ENCODE results near the gene CAND2.
"Not testable (repeated sequence)": the region's sequence is repeated elsewhere in the genome, so short reads cannot be mapped to it uniquely, and the experiment has no call there.

Gene CAND2

DNA sequence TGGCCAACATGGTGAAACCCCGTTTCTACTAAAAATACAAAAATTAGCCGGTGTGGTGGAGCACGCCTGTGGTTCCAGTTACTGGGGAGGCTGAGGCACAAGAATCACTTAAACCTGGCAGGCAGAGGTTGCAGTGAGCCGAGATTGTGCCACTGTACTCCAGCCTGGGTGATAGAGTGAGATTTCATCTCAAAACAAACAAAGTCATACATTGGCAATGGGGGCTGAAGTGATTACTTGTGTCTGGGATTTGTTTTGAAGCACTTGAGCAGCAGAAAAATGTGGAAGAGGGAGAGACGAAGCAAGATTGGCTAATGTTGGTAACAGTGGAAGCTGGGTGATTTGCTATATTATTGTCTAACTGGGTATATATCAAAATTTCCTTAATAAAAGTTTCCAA is 24.0 kb upstream of the CAND2 start:
- DNase-seq, result no peak

DNA sequence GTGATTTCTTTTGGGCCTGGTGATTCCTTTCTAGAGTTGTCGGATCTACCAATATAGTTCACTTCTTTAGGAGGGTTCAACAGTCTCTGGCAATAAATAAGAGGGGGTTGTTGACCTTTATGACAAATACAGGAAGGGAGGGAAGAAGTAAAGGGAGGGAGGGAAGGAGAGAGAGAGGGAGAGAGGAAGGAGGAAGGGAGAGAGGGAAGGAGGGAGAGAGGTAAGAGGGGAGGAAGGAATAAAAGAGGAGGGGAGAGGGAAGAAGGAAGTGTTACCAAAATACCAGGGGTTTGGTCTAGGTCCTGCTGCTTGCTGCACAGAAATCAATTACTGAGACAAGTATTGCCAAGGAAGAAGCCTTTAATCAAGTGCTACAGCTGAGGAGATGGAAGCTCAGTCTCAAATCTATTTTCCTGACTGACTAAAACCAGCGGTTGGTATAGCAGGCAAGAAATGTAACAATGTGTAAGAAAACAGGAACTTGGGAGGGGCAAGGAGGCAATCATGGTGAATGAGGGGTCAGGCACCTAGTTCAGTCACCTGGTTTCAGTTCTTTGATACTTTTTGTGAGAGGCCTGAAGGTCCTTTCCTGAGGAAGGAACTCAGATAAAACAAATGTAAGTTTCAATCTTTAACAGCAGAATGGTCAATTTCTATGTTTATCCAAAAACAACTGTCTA is 23.3 kb upstream of the CAND2 start:
- DNase-seq, result no peak

DNA sequence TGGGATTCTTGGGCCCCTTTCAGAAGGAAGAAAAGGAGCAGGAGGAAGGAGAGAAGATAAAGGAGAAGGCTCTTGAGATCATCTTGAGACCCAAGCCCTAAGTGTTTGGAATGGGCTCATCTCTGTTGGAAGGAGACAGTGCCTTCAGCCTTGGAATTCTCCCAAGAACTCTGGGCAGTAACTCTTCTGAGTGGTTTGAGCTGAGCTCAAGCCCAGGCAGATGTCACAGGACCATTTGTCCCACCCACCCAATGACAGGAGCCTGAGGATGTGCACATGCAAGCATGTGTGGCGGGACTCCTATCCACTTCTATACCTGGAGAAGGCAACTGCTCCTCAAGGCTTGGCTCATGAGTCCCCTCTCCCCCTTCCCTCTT is 22.8 kb upstream of the CAND2 start:
- no peak for DNase-seq

DNA sequence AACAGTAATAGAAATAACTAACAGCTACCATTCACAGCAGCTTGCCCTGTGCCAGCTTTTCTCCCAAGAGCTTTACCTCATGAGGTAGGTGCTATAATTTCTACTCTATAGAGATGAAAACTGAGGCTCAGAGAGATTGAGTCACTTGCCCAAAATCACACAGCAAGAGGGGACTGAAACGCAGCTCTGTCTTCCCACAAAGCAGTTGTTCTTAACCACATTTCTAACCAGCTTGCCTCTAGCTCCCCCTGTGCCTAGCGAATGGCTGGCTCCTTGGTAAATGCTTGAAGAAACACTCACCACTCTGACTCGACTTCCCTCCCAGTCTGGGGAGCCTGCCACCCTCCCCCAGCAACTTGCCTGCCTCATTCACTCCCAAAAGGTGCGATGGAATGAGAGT is 21.9 kb upstream of the CAND2 start:
- DNase-seq, result no peak

DNA sequence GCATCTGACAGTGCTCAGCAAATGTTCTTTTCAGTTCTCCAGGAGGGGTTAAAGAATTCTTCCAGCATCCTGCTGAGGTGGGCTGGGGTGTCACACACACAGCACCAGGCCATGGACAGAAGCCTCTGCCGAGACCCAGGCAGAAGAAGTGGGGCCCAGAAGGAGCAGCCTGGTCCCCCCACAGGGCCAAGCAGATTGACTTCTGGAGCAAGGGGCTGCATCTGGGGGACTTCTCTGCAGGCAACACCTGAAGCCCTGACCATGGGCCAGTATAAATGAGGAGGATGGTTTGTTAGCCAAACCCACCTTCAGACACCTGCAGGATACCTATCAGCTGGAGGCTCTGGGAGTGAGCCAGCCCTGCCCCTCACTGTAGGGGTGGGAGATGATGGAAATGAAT is 21.3 kb upstream of the CAND2 start:
- no peak for DNase-seq

DNA sequence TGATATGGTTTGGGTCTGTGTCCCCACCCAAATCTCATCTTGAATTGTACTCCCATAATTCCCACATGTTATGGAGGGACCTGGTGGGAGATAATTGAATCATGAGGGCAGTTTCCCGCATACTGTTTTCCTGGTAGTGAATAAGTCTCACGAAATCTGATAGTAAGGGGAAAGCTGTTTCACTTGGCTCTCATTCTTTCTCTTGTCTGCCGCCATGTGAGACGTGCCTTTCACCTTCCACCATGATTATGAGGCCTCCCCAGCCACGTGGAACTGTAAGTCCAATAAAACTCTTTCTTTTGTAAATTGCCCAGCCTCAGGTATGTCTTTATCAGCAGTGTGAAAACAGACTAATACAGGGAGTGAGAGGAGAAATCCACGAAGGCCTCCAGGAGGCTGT is 20.5 kb upstream of the CAND2 start:
- DNase-seq, result not testable (repeated sequence)

DNA sequence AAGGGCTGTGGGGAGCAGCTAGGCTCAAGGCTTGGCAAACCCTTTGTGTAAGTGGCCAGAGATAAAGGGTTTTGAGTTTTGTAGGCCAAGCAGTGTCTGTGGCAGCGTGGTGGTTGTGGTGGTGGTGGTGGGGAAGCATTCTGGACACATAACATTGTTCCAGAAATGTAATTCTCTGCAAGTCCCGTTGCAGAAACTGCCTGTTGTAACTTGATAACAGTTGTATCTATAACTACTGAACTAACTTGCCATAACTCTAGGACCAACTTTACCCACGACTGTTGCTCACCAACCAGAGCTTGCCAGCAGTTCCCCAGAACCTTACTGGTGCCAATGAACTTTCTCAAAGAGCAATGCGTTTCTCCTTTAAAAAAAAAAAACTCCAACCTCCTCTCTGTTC is 19.3 kb upstream of the CAND2 start:
- no peak for DNase-seq

DNA sequence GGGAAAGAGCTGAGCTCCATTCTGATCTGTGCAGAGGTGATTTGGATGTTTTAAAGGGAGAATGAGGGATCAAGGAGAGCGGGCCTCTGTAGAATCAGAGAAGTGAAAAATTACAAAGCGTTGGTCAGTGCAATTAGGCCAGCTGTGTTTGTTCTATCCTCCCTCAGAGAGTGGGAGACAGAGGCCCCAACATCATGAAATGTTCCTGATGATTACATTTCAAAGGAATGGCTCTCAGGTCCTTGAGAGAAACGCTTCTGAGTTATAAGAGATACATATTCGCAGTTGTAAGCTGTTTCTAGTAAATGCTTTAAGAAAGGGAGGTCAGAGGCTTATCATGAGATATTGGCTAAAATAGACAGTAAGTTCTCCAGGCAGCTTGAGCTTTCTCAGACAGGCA is 15.7 kb upstream of the CAND2 start:
- DNase-seq, result no peak

DNA sequence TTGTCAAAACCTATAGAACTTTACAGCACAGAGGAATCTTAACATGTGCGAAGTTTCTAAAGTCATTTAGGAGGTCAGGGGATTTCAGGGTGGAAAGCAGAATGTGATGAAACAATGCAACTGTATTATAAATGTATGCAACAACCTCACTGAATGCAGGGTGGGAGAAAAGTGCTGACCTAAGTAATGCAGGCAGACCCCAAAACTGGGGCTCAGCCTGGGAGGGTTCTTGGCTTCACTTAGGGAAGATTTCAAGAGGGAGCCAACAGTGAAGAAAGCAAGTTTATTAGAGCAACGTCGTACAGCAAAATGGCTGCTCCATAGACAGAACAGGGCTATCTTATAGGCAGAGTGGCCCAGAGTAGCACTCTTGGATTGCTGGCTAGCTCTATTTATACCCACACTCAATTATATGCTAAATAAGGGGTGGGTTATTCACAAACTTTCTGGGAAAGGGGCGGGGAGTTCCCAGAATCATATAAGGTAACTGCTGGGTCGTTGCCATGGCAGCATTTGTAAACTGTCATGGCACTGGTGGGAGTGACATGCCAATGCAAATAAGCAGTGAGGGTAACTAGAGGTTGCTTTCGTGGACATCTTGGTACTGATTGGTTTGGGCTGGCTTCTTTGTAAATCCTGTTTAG is 14.2 kb upstream of the CAND2 start:
- no peak for DNase-seq

DNA sequence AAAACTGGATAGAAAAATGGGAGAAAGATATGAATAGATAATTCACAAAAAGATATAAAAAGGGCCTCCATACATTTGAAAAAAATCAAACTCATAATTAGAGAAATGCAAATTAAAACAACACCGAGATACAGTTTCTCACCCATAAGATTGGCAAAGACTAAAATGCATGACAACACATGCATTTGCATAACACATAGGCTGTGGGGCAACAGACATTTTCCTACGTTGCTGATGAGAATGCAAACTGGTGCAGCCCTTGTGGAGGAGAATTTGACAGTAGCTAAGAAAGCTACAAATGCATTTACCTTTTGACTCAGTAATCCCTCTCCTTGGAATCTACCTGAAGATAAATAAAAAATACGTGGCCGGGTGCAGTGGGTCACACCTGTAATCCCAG is 11.4 kb upstream of the CAND2 start:
- DNase-seq, result no peak

DNA sequence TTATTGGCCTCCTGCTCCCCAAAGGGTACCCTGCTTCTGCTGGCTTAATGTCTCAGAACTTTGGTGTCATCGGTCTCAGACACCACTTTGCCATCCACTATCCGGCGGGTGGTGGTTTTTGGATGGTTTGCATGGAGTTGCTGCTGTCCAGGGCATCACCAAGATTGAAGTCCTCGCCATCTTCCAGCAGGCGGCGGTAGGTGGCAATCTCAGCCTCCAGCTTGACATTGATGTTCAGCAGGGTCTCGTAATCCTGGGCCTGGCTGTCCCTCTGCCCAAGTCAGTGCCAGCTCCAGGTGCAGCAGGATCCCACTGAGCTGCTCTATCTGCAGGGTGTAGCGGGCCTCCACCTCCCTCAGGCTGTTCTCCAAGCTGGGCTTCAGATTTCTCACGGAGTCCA is 9.1 kb upstream of the CAND2 start:
- not testable (repeated sequence) for DNase-seq

DNA sequence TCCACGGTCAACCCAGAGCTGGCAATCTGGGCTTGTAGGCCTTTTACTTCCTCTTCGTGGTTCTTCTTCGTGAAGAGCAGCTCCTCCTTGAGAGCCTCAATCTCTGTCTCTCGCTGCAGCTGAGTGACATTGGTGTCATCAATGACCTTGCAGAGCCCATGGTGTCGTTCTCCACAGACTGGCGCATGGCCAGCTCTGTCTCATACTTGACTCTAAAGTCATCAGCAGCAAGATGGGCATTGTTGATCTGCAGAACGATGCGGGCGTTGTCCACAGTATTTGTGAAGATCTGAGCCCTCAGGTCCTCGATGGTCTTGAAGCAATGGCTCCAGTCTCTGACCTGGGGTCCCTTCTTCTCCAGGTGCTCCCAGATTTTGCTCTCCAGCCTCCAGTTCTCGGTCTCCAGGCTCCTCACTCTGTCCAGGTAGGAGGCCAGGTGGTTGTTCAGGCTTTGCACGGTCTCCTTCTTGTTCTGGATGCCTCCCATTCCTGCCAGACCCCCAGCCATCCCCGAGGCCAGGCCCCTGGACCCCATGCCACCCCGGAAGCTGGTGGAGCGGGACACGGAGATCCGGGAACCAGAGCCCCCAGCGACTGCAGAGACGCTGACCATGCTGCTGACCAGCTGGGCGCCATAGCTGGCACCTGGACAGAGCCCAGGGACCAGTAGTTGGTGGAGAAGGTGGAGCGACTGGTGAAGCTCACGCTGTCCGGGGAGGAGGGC is 8.4 kb upstream of the CAND2 start:
- DNase-seq, result not testable (repeated sequence)

DNA sequence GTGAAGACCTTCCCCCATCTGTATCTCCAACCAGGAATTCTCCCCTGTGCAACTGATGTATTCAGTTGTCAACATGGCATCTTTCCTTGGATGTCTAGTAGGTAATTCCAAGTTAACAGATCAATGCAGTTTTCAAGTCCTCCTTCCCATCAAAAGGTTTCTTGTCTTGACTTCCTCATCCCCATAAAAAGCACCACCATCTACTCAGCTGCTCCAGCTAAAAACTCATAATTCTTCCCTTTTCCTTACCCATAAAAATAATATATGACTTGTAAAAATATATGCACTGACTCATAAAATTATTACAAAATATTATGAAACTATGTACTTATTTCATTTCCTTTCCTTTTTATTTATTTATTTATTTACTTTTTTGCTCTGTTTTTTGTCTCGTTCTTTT is 5.0 kb upstream of the CAND2 start:
- DNase-seq, result no peak

DNA sequence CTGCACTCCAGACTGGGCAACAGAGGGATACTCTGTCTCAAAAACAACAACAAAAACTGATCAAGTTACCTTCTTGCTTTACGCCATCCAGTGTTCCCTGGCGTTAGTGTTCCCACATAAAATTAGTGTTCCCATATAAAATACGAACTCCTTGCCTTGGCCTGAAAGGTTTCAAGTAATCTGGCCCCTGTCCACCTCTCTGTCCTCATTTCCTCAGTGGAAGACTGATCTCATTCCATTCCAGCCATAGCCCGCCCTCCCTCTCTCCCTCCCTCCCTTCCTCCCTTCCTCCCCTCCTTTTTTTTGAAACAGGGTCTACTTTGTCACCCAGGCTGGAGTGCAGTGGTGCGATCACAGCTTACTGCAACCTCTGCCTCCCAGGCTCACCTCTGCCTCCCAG is 2.8 kb upstream of the CAND2 start:
- DNase-seq, result no peak

DNA sequence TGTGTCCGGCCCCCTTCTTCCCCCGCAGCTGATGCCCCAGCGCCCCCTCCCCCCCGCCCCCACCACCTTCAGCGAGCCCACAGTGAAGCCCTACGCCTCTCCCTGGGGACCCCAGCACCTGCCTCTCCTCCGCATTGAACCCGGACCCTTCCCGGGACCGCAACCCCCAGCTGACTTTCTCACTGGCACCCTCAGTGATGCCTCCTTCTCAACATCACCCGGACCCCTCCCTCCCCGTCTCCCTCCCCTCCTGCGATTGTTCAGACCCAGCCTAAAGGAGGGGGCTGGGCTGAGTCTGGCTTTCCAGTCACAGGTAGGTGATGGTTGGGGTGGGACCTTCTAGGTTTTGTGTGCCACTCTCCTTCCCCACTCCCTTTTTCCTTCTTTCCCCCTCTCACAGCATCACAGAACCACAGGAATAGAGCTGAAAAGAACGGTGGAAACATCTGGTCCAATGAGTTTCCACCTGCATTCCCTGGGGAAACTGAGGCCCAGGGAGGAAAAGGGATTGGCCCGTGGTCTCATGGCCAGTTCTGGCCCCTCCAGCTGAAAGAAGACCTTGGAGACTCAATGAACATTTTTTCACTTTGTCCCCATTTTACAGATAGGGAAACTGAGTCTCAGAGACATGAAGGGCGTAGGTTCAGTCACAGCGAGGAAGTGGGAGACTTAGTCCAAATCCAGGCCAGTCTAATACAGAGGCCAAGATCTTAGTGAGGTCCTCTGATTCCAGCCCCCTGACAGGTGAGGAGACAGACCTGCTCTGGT is 828 bp downstream of the CAND2 start:
- DNase-seq, result no peak

DNA sequence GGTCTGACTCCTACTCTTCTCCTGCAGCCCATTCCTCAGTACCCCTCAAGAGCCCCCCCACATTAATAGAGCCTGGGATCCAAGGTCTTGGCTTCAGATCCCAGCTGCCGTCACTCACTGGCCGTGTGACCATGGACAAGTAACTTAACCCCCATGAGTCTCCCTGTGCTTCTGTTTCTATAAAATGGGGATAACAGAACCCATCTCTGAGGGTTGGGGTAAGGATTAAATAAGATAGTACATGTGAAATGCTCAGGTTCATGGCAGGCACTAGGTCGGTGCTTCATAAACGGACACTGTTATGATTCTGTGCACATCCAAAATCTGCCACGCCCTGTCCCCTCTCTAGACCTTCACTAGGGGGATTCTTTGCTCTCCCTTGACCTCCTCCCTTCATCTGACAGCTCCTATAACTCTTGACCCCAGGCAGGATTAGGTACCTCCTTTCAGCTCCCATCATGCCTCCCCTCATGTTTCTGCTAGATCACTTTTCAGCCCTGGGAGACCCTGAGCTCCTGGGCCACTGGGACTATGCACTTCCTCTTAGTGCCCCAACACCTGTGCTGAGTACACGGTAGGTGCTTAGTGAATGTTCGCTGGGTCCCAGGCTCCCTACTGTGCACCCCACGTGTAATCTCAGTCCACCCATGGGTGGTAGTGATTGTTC is 1.5 kb downstream of the CAND2 start:
- DNase-seq, result no peak

DNA sequence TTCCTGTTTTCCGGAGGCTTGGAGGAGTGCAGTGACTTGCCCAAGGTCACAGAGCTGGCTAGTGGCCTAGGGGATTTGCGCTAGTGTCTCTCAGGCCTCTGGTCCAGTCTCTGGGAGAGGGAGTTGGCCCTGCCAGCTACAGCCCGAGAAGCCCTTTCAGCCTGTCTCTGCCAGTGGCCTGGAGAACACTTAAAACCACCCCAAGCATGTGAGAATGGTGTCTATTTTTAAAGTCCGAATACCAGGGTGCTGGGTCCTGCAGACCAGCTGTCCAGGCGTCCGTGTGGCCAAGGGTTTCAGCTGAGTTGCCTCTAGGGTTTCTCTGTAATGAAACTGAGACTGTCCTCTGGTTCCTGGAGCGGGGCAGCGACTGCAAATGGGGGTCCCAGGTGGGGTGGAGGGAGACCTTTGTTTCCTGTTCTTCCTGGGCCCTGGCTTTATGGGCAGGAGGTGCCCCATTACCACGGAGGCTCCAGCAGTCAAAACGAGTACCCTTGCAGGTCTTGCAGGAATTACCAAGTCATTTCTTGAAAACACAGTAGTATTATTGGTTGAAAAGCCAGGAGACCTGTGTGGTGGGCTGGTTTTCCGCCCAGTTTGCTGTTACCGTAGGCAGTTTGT is 2.2 kb downstream of the CAND2 start:
- no peak for DNase-seq

DNA sequence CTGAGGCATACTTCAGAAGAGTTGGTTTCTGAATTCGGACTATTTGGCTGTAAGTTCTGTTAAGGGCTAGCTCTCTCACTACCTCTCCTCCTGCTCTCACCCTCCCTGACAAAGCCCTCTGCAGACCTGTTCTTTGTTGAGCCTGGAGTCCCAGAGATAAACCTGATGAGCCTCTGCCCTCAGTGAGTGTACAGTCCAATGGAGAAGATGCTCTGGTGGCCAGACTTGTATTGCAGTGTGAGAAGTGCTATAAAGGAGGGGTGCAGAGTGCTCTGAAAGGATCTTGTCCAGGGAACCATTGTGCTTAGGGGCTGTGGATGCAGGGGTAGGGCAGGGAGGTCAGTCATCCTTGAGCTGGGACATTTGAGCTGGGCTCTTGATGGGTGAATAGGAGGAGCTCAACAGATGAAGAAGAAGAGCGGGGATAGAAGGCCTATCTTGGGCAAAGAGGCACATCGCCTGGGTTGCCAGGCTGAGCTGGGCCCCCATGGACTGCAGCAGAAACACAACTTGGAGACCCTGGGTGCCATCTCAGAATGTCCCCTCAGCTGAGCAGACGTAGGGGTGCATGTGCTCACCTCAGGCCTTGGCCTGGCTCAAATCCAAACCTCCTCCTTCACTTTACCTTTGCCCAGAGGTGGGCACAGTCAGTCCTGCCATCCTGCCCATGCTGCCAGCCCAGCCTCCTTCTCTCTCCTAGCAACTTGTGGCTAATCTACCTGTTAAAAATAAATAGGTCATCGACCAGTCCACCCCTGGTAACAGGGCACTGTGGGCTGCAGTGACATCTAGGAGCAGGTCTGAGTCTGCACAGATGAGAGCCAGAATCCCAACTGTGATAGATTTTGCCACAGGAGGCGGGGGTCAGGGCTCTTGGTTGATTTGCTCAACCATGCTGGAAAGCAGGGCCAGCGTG is 3.3 kb downstream of the CAND2 start:
- DNase-seq, result no peak

DNA sequence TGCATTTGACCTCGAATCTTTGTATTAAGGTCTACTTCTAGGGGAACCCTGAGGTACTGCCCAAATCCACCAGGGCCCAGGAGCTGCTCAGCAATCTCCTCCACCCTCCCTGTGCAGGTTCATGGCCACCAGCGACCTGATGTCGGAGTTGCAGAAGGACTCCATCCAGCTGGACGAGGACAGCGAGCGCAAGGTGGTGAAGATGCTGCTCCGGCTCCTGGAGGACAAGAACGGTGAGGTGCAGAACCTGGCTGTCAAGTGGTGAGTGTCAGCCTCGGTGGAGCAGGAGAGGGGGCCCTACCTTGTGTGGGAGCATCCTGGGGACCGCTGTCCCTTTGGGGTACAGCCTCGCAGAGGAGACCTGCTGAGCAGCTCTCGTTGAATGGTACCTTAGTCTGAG is 6.9 kb downstream of the CAND2 start:
- no peak for DNase-seq

DNA sequence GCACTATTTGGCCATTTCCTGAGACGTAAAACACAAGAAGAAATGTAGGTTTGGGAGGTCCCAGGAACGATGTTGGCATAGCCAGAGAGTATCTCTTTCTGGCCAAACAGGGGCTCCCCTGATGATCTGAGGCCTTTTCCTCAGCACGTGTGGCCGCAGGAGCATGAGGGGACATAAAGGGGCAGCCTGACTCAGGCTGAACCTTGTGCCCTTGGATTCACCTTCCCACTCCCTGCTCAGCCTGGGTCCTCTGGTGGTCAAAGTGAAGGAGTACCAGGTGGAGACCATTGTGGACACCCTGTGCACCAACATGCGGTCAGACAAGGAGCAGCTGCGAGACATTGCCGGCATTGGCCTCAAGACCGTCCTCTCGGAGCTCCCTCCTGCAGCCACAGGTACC is 10.6 kb downstream of the CAND2 start:
- DNase-seq, result no peak

DNA sequence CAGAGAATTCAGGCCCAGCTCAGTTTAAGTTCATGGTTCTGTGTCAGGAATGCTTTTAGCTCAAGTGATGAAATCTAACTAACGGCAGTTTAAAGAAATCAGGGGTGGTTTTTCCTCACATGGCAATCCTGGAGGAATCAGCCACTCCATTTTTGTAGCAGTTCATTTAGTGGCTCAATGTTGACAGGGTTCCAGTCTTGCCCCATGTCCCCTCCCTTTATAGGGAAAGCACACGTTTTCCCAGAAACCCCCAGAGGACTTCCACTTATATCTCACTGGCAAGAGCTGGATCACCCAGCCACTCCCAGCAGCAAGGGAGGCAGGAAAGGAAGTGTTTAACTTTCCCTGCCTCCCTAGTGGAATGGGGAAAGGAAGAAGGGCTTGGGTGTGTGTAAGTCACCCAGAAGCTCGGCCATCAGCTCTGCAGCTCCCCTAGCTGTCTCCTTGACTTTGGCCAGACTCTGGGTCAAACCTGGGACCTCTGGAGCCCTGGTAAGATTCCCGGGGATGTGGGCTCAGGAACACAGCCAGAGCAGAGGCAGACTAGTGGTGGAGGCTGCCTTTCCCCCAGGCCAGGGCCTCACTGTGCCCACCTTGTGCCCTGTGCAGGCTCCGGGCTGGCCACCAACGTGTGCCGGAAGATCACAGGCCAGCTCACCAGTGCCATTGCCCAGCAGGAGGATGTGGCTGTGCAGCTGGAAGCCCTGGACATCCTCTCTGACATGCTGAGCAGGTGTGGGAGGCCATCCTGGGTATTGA is 11.3 kb downstream of the CAND2 start:
- DNase-seq, result no peak

All from GDM1 (cell line).